Hematopoietic multipotent progenitor cell (in vitro differentiated cells): ENCODE results near the gene ST6GALNAC3. TPM values are rescaled to one million over a fixed set of nuclear protein-coding genes. Genes with fewer than 3 reads are reported as not detected.

Source experiments
- DNase-seq, 3 donors: peaks; one replicate each; pipeline ENCODE4 v3.0.0-alpha.2; 2011 to 2015; ENCODE audit warnings: low read depth in 2 of 3, low spot score in 2 of 3
- total RNA-seq: library from RNA; depleted of rRNA; stranded (reverse); fragments of >200 nt; gene quantifications from one replicate; pipeline ENCODE4 v1.2.3, GENCODE V29; 2012

ST6GALNAC3 gene
- total RNA-seq, 1 donor, result under 0.01 TPM

- DNase-seq, result no peak
These were observed 407.7 kb downstream of the ST6GALNAC3 start for GRCh38 chr1:76482272-76482671.

- DNase-seq, result no peak
These were observed 417.2 kb downstream of the ST6GALNAC3 start for GRCh38 chr1:76491737-76492136.

- peak in 1 of 3 donors; percentile 23 for DNase-seq
These were observed 418.3 kb downstream of the ST6GALNAC3 start for GRCh38 chr1:76492752-76493430.

- DNase-seq, result no peak
These were observed 420.3 kb downstream of the ST6GALNAC3 start for GRCh38 chr1:76494807-76495206.

- DNase-seq, result no peak
These were observed 422.3 kb downstream of the ST6GALNAC3 start for GRCh38 chr1:76496871-76497270.

GRCh38 chr1:76500116-76500515, 425.6 kb downstream of the ST6GALNAC3 start:
- DNase-seq, result no peak

GRCh38 chr1:76501136-76501535, 426.6 kb downstream of the ST6GALNAC3 start:
- no peak for DNase-seq

GRCh38 chr1:76501586-76502219, 427.2 kb downstream of the ST6GALNAC3 start:
- peak in 1 of 3 donors; percentile 47 for DNase-seq

- no peak for DNase-seq
These were observed 428.6 kb downstream of the ST6GALNAC3 start for GRCh38 chr1:76503100-76503499.

- DNase-seq, result peak in 2 of 3 donors; percentile 36 to 67
These were observed 429.2 kb downstream of the ST6GALNAC3 start for GRCh38 chr1:76503736-76504135.

- DNase-seq, result no peak
These were observed 432.8 kb downstream of the ST6GALNAC3 start for GRCh38 chr1:76507376-76507775.

GRCh38 chr1:76508871-76509270, 434.3 kb downstream of the ST6GALNAC3 start:
- no peak for DNase-seq

- no peak for DNase-seq
These were observed 436.4 kb downstream of the ST6GALNAC3 start for GRCh38 chr1:76510672-76511557.

- DNase-seq, result no peak
These were observed 437.1 kb downstream of the ST6GALNAC3 start for GRCh38 chr1:76511558-76512179.

- DNase-seq, result no peak
These were observed 456.4 kb downstream of the ST6GALNAC3 start for GRCh38 chr1:76530953-76531352.

GRCh38 chr1:76541618-76542017, 467.1 kb downstream of the ST6GALNAC3 start:
- no peak for DNase-seq

GRCh38 chr1:76542359-76542758, 467.8 kb downstream of the ST6GALNAC3 start:
- no peak for DNase-seq

GRCh38 chr1:76543495-76543894, 468.9 kb downstream of the ST6GALNAC3 start:
- no peak for DNase-seq

- DNase-seq, result no peak
These were observed 471.9 kb downstream of the ST6GALNAC3 start for GRCh38 chr1:76546354-76546933.

- no peak for DNase-seq
These were observed 473.4 kb downstream of the ST6GALNAC3 start for GRCh38 chr1:76547916-76548315.
